SHP77 treated with DMSO at 0.1 percent for 48 hours (cell line): ENCODE results near the gene GRIK2.

Experiments used
- DNase-seq: peaks from one replicate; lab custom pipeline; 2025; lab: John Stamatoyannopoulos, UW

The GRIK2 gene

GRCh38 chr6:101537753-101538316 lies 144.3 kb downstream of the GRIK2 start:
- no peak for DNase-seq

DNA sequence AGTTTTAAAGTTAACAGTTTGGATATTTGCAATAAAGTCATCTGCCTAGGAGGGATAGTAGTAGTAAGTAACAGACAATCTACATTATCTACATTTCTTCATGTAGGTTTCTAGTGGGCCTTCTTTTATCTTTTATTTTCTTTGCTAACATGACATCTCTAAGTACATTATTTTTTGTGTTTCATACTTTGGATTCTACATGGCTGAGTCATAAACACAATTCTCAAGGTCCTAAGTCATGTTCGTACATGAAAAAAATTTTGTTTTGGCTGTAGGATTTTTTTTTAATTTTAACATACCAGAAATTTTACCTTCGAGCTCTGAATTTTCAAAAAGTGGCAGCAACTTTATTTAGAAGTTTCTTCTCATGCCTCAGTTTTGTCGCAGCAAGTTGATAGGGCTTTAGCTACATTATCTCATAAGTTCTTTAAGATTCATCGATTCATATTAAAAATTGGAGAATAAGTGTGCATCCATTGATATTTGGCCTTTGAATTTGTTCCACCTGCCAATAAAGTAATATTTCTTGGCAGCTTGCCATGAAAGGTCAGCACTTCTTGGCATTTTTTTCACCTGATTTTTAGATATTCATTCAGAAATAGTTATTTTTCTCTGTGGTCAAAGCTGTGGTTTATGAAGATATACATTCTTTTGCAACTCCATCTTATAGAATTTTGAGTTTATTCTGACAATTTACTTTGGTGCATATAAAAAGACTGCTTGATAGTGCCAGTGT lies 146.2 kb downstream of the GRIK2 start:
- DNase-seq: no peak

- no peak for DNase-seq
Observed at GRCh38 chr6:101541894-101542293, 148.4 kb downstream of the GRIK2 start.

- DNase-seq: no peak
Observed at GRCh38 chr6:101543796-101544195, 150.3 kb downstream of the GRIK2 start.

DNA sequence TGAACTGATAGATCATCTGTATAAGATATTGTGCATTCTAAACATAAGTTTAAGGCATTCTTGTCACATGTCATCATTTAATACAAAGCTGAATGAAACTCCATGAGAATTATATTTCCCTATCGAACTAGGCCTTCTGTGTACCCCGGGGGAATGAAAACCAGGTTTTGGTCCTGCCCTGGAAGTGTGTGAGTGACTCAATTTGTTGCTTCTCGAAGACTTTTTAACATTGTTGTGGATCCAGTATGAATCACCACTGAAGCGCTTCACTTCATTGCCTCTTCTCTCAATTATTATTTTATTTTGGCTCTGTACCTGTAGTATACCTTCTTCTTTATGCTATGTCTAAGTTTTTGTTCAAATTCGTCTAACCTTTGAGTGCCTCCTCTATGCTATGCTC lies 150.8 kb downstream of the GRIK2 start:
- DNase-seq: no peak

DNA sequence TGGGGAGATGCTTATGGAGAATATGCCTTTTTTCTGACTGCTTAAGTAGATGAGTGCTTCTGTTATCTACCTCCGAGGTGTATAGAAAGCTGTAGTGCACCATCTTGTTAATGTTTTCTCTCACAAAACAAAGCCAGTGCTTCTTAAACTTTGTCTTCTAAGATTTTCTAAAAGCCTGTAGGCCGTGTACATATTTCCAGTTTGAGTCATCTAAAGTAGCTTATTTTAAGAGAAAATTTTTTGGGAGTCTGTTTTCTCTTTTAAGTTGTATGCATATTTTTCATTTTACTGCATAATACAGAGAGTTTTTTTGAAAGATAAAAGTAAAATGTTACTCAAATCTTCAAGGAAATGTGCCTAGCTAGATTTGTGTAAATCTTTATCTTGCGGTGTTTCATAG lies 151.7 kb downstream of the GRIK2 start:
- DNase-seq: no peak

DNA sequence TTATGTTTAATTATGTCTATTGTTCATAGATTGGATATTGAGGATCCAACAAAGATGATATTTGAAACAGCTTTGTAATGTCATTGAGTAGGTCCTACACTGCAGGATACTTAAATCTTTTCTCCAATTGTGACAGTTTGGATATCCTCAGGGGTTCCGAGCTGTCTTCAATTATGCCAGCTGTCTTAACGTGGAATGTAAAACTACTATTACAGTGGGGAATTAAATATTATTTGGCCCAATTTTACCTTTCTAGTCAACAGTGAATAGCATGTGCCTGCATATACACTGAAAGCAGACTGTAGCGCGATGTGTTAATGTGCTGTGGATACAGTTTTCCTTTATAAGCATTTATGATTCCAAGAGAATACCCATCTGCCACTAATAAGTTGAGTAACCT lies 156.9 kb downstream of the GRIK2 start:
- no peak for DNase-seq

GRCh38 chr6:101554231-101554630 lies 160.7 kb downstream of the GRIK2 start:
- no peak for DNase-seq

- no peak for DNase-seq
Observed at GRCh38 chr6:101558712-101559111, 165.2 kb downstream of the GRIK2 start.

- DNase-seq: no peak
Observed at GRCh38 chr6:101572627-101573026, 179.1 kb downstream of the GRIK2 start.

DNA sequence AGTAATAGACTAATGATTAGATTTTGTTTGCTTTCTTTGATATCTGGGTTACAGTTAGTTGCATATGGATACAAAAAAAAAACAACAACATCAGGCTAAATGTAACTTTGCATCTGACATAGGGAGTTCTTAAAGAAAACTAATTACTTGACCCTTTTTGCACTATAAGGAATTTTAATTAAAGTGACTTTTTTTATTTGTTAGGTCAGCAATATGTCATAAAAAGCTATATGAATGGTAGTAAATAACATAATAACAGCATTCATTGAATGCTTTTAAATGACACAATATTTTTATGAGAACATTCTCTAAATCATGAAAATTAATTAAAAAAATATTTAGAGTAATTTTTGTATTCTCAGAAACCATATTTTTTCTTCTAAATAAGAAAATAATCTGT lies 183.6 kb downstream of the GRIK2 start:
- no peak for DNase-seq

GRCh38 chr6:101578306-101578705 lies 184.8 kb downstream of the GRIK2 start:
- no peak for DNase-seq

- DNase-seq: no peak
Observed at GRCh38 chr6:101582792-101583191, 189.3 kb downstream of the GRIK2 start.

DNA sequence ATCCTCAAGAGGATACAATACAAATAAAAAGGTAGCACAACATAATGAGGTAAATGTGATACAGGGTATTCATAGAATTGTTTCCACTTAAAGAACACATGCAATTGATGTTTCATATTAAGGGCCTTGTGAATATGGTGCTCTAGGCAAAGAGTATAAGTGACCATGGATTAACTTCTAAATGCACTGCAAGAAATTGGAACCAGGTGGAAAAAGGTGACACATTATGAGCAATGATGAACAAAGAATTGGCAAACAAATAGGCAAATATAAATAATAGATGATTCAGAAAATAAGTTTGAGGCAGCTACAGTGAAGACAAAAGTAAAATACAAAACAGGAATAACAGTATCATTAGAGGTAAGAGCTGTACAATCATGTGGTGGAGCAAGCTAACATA lies 192.0 kb downstream of the GRIK2 start:
- no peak for DNase-seq

- no peak for DNase-seq
Observed at GRCh38 chr6:101588343-101588742, 194.8 kb downstream of the GRIK2 start.

- DNase-seq: no peak
Observed at GRCh38 chr6:101595276-101595675, 201.8 kb downstream of the GRIK2 start.

GRCh38 chr6:101597693-101598092 lies 204.2 kb downstream of the GRIK2 start:
- DNase-seq: no peak

- no peak for DNase-seq
Observed at GRCh38 chr6:101605426-101605825, 211.9 kb downstream of the GRIK2 start.

GRCh38 chr6:101605874-101606273 lies 212.4 kb downstream of the GRIK2 start:
- DNase-seq: no peak

DNA sequence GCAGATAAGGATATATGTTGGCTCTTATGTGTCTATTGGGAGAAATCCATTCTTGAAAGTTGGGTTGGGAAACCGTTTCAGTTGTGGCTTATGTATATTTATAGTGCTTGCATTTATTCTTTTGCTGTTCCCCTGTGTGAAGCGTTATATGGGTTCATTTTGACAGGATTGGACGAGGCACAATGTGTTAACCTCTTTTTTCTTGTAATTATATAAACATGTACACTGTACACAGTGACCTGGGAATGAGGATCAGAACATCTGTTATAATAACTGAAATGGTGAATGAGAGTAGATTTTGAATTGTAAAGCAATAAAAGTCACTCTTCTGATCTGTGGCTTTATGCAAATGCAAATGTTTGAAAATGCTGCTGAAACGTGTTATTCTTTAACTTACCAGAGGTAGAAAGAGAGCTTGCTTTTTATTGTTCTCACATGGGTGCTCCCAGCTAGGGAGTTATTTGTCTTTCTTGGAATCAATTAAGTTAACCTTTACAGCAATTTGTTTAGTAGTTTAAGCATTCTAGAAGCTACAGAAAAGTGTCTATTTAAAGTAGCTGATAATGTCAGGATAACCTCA lies 213.7 kb downstream of the GRIK2 start:
- no peak for DNase-seq

- DNase-seq: no peak
Observed at GRCh38 chr6:101608703-101609102, 215.2 kb downstream of the GRIK2 start.

DNA sequence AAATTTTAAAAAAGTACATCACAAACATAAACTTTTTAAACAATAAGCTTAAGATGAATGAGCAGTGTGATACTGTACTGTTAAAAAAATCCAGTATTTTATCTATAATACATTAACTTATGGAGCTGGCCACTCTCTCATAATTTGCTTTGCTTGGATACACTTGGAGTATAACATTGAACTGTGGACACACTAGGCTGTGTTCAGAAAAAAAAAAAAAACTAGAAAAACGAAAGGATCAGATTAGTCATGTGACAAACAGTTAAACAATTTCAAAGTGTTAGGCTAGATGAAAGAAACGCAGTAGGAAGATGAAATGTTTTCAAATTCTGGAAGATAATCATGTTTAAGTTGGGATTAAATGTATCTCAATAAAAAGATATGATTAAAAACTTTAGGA lies 220.0 kb downstream of the GRIK2 start:
- DNase-seq: no peak

DNA sequence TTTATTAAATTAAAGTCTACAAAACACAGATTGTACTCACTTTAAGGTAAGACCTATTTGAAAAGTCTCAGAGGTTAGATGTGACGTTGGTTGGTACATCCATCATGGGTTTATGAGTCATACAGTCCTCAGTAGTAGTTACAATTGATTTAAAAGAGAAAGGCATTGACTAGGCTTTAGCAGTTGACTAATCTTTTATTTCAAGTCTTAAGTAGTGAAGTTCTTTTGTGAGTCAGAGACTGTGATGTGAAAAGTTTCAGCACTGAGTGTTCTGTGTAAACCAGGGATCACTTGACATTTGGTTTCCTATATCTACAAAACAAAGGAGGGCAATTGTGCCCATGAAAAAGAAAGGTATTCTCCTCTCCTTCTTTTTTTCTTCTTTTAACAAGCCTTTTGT lies 221.3 kb downstream of the GRIK2 start:
- DNase-seq: no peak

DNA sequence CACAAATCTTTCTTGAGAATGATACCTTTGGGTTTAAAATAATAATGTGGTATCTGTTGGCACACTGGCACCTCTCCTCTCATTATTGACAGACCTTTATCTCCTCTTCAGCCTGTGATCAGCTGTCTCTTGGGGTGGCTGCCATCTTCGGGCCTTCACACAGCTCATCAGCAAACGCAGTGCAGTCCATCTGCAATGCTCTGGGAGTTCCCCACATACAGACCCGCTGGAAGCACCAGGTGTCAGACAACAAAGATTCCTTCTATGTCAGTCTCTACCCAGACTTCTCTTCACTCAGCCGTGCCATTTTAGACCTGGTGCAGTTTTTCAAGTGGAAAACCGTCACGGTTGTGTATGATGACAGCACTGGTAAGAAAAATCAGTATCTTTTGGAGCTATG lies 232.8 kb downstream of the GRIK2 start:
- DNase-seq: peak; percentile 72
